Body of pancreas (tissue), 4 donors: ENCODE measurements around the gene REEP5.

Source experiments
- CTCF ChIP-seq, 7 experiments: fragments of 450-650 bp in 4 of 7; fragments of 200-600 bp in 3 of 7; sonication (generic) in 3 of 7; IDR thresholded peaks; one replicate each; pipeline ENCODE4 v1.5.1; 2016 to 2019; ENCODE audit warnings: antibody characterized with exemption in 7 of 7
- POLR2A ChIP-seq, 3 donors: fragments of 450-650 bp; IDR thresholded peaks; one replicate each; pipeline ENCODE4 v1.6.1; 2016; ENCODE audit warnings: antibody characterized with exemption in 3 of 3, mild to moderate bottlenecking in 2 of 3

- TF ChIP-seq POLR2A (IDR thresholded peaks at IDR 0.05) (no peak), CTCF (IDR thresholded peaks at IDR 0.05) (no peak)
These were observed 38.8 kb downstream of the REEP5 start for GRCh38 chr5:112883192-112883591.
